VCaP (cell line): ENCODE measurements around the gene PDE10A.

Experiments used
- H3K27ac ChIP-seq: fragments of 450-650 bp; 2 replicates; pipeline ENCODE4 v1.5.1; 2017
- TF ChIP-seq, protein P1 (sequence below): fragments of 450-650 bp; conservative IDR thresholded peaks from 2 replicates; pipeline ENCODE4 v1.5.1; 2017; ENCODE audit warnings: mild to moderate bottlenecking, moderate library complexity

The PDE10A gene

DNA sequence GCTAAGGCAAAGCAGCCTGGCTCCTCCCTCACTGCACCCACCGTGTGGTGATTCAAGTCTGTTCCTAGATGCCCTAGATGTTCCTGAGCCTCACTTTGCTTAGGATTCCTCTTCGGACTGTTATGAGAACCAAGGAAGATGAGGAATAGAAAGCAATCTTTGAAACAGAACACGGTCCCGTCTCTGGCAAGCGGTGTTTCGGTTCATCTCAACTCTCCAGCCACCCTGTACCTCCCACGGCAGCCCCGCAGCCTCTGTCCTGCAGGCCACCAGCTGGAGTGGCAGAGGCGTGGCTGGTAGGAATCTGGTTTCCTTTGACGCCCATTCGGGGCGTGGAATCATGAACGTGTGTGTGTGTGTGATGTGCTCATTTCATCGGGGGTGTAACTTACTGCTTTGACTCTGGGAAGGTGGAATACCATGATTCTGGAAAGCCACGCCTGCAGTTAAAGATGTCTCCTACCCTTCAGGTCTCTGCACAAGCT, 21.3 kb downstream of the PDE10A start:
- H3K27ac ChIP-seq, result no peak overlapping the region
- TF ChIP-seq, protein P1, sequence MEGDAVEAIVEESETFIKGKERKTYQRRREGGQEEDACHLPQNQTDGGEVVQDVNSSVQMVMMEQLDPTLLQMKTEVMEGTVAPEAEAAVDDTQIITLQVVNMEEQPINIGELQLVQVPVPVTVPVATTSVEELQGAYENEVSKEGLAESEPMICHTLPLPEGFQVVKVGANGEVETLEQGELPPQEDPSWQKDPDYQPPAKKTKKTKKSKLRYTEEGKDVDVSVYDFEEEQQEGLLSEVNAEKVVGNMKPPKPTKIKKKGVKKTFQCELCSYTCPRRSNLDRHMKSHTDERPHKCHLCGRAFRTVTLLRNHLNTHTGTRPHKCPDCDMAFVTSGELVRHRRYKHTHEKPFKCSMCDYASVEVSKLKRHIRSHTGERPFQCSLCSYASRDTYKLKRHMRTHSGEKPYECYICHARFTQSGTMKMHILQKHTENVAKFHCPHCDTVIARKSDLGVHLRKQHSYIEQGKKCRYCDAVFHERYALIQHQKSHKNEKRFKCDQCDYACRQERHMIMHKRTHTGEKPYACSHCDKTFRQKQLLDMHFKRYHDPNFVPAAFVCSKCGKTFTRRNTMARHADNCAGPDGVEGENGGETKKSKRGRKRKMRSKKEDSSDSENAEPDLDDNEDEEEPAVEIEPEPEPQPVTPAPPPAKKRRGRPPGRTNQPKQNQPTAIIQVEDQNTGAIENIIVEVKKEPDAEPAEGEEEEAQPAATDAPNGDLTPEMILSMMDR, result no peak

DNA sequence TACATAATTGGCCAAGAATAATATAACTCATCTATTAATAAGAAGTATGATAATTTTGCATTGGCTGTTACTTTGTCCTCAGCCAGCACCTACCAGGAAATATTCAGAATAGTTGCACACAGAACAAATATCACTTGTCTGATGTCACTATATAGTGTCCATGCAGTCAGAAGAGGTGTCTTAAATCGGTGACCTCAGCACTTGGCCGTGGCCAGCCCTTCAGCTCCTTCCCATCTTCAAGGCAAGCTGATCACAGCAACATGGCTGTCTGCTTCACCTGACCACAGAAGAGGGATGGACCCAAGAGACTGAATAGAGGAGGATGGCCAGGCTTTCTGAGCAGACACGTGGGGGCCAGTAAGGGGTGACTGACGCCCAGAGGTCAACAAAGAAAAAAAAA, 22.2 kb downstream of the PDE10A start:
- TF ChIP-seq, protein P1, result no peak
- no peak overlapping the region for H3K27ac ChIP-seq

DNA sequence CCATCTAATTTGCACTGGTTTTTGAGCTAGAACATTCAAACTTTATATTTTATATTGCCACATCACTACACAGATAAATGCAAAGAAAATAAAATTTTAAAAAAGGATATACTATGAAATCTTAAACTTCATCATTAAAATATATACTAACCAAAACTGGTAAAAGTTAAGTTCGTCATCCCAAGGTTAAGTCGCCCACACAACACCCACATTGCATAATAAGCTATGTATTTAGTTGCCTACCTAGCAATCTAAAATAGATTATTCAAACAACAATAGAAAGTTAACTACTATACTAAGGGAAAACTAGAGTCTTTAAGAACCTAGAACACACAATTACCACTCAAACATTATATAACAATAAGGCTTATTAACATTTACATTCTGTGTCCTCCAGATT, 24.5 kb downstream of the PDE10A start:
- TF ChIP-seq, protein P1, result no peak
- H3K27ac ChIP-seq, result no peak overlapping the region

DNA sequence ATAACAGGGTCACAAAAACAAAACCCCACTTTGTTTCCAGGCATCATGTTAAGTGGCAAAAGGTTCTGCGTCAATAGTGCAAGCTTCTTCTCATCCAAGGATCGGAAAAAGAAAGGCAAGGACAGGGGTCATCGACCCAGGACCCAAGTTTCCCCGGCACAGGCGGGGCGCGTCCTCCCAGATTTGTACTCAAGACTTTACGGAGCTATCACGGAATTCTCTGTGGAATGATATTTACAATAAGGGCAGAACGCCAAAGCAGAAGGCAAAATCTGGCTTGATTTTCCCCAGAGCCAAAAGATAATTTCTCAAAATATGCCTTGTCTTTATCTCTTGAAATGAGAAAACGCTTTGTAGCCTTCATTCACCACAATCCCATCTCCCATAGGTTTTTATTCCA, 25.5 kb downstream of the PDE10A start:
- no peak overlapping the region for H3K27ac ChIP-seq
- TF ChIP-seq, protein P1, result no peak

DNA sequence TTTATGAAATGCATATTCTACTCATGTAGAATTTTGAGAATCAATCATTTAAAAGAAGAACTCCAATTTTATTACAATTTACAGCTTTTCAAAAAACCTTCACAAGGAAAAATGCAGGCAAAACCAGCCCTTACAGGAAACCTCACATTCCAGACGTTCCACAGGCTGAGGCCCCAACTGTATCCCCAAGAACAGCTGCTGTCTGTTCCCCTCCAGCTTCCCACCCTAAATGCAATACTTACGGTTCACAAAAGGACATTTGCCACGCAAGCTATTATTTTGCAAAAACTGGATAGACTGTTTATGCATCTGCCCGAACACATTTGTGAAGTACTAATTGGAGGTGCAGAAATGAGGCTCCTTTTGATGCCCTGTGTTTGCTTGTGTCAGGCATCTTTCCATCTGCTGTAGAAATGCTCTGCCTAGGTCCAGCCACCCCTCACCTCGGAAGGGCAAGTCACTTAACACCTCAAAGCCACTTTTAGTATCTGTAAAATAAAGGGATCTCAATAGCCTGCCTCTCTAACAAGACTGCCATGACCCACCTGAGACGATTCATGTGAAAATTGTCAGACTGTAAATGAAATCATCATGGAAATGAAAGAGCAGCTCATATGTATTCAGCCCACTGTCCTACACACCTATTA, 26.5 kb downstream of the PDE10A start:
- TF ChIP-seq, protein P1, result no peak
- H3K27ac ChIP-seq, result no peak overlapping the region

DNA sequence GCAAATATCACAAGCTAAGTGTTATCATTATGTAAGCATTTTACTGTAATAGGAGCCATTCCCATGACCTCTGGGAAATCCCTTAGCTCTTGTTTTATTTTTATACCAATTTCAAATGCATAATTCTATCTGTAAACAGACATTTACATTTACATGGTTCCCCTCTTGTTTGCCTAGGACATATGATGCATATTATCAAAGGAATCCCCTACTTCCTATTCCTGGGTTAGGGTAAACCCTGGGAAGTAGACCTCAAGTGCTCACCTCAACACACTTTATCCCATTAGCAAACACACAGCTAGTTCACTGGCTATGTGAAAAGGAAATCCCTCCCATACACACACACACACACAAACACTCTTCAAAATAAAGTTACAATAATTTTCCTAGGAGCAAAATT, 27.1 kb downstream of the PDE10A start:
- no peak overlapping the region for H3K27ac ChIP-seq

DNA sequence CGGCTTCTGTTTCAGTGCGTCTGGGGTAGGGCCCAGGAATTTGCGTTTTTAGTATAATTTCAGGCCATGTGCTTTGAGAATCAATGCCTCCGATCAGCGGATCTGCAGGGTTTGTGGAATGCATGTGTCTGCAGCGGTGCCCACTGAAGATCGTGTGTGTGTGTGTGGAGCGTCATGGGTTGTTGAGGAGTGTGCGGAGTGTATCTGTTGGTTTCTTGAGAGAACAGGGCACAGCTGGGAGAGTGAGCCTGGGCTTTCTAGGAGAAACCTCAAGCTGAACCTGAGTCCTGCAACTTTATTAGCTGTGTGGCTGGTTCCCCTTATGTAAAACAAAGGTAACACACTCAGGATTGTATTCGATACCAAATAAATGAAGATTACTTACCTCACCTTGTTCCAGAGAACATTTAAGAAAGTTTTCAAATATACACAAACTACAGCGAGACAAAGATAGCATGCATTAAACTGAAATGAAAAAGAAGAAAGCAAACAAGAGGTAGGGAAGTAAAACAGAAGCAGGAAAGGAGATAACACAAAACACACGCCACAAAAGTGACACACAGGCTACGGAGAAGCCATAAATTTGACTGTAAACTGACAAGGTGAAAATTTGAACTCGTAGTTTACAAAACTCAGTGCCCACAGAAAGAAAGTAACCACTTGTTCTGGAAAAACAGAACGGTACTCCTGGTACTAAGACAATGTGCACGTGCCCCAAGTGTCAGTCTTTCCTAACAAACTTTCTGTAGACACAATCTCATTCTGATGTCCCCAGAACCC, 28.8 kb downstream of the PDE10A start:
- peak overlapping the region; percentile 49 for H3K27ac ChIP-seq
- TF ChIP-seq, protein P1, result no peak

More for the DNA sequence above, 27.1 kb downstream of the PDE10A start:
- TF ChIP-seq, protein P1, result no peak
